LHCN-M2 (cell line): ENCODE measurements around the gene MKX. TPM values are rescaled to one million over a fixed set of nuclear protein-coding genes. Genes with fewer than 3 reads are reported as not detected.
A peak's percentile ranks its signal among the peaks of the same experiment; 100 is the strongest.

Source experiments
- DNase-seq: peaks from one replicate; pipeline ENCODE4 v3.0.0-alpha.2; 2012; ENCODE audit warnings: low read depth
- total RNA-seq: library from RNA; depleted of rRNA; stranded (reverse); fragments of >200 nt; gene quantifications from 2 replicates; pipeline ENCODE4 v1.2.3, GENCODE V29; 2014

The MKX gene
- total RNA-seq, 1 experiment from 2014 or later = 0.11 TPM

DNA sequence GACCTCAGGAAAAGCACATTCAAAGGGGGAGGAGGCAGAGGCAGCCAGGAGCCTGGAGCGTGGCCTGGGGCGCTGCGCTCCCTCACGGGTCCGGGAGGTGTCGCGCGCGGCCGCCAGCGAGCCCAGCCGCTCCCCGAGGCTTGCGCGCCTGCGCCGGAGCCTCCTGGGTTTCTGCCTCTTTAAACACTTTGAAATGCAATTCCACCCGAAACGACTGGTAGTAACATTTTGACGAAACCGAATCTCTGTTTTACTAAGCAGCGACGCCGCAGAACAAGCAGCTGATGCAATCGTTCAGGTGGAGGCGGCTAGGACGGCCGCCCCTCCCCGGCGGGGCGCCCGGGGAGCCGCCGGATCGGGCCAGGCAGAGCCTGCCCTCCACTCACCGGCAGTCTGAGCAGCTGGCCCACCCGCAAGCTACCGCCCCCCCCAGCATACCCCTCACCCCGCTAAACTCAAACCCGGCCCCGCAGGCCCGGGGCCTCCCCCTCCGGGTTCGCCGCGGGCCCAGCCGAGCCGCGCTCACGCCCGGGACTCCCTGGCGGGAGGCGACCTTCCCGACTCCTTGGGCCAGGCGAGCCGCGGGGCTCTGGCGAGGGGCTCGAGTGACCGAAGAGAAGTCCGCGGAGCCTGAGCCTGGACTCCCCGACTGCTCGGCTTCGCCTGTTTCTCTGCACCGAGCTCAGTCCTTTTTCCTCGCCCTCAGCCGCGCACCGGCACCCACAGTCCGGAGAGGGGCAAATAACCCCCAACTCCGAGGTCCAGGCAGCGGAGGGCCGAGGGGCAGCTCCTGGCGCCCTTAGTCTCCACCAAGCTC lies 3.2 kb downstream of the MKX start:
- peak; percentile 79 for DNase-seq

DNA sequence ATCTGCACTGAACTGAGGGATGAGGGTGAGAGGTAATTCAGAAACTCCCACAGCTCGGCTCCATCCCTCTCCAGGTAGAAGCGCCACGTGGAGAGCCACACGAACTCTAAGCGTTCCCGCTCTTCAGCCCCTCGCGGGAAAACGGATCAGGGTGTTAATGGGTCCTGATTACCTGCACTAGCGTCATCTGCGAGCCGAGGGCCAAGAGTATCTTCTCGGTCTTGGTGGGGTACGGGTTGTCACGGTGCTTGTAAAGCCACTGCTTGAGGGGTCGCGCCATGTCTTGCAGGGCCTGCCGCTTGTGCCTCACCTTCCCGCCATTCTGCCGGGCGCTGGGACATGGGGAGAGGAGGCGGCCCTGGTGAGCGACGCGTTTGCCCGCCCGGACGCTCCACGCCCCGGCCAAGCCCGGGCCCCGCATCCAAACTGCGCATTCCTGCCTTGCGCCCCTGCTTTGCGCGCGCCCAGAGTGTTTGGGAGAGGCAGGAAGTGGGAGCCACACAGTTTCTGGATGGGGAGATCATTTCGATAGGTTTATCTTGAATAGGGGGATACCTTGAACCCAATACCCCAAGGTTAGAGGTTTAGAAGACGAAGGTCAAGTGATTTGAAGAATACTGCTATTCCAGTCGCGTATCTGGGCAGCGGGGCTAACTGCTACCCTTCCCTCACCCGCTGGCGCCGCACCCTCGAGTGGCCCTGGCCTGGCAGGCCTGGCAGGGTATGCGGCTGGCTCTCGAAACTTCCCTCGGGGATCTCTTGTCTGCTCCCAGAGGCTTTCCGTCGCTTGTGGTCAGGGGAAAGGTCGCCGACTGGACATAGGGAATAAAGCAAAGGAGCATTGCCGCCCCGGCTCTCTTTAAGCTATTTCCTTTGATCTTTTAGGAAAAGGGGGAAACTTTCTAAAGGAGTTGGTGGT lies 4.2 kb downstream of the MKX start:
- DNase-seq = no peak

DNA sequence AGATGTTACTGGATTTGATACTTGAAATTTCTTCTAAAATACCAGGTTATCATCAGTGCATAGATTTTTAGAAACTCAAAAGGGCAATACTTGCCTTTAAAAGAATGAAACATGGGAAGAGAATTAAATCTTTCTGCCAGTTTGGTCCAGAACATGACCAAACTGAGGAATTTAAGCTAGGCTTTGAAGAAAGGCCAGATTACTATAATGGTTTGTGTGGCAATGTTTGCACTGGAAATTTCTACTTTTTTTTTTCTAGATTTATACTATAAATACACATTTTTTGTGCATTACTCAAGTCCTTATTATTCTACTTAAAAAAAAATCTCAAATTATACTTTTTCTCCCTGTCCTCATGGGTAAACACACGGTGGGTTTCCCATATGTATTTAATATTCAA lies 9.2 kb downstream of the MKX start:
- no peak for DNase-seq

DNA sequence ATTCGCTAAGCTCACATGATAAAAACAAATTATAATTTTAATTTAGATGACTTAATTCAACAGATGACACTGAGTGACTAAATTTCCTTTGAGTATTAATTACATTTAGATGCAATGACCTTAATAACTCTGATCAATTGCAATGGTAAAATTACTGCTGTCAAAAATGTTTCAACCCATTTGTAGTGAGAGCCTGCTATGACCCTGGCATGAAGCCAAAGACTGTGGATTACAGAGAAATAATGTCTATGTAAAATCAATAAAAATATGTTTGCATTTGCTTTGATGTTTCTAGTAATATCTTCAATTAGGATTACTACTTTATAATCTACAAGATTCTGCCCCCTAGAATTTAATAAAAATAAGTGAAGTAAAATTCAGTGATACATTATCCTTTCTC lies 15.6 kb downstream of the MKX start:
- no peak for DNase-seq

DNA sequence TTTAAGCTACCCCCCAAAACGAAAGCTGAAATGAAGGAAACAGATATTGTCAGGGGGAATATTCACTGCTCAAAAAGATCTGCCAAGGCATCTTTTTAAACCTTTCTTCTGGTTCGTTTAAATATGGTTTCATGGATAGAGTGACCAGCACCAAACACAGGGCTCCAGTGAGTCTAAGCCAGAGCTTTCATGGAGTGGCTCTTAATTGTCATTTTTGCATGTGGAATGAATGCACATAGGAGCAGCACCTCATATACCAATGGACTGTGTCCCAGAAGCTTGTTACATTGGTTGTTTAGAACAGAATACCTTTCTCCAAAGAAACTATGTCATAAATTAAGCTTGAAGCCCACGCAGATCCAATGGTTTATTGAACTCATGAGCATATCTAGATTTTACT lies 17.3 kb downstream of the MKX start:
- DNase-seq = no peak

- no peak for DNase-seq
Measured at GRCh38 chr10:27724287-27724686, 21.3 kb downstream of the MKX start.

GRCh38 chr10:27723436-27723835 lies 22.2 kb downstream of the MKX start:
- no peak for DNase-seq

DNA sequence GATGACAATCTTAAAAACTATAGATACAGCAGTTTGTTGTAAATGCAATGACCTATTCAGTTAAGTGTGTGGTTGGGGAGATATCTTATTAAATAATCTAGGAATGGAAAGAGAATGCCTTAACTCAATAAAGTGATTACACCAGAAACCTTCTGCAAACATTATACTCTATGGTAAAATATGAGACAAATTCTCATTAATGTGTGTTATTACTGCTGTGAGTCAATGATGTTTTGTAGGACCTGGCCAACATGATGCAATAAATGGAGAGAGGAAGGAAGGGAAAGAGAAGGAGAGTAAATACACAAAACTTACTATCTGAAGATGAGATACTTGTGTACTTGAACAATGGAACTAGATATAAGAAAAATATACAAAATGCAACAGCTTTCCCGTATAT lies 25.1 kb downstream of the MKX start:
- no peak for DNase-seq

DNA sequence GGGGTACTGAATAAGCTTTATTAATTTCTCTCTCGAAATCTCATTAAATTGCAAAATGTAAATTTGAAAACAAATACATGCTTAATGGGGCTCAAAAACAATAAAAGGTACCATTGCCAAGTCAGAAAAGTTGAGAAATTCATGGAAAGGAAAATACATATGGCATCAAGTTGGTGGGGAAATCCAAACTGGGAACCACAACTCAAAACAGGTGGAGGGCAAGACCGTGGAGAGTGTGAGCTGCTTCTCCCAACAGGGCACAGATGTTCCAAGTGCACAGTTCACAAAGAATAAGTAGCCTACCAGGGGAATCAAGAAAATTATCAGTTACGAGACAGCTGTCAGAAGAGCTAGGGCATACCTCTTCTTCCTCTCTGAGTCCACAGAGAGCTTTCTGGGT lies 26.6 kb downstream of the MKX start:
- DNase-seq = no peak

- no peak for DNase-seq
Measured at GRCh38 chr10:27717861-27718260, 27.8 kb downstream of the MKX start.

DNA sequence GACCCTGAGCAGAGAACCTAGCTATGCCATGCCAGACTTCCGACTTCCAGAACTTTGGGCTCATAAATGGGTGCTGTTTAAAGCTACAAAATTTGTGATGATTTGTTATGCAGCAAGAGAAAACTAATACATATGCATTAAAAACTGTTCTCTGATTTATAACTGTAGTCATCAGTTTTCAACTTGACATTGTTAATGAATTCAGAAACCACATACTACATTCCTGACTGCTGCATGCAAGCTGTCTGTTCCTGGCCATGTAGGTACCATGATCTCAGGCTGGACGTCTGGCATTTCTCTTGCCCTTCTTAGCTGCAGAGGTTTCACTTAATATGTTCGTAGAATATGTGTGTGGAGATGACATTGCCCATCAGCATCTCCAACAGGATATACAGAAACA lies 28.4 kb downstream of the MKX start:
- no peak for DNase-seq

DNA sequence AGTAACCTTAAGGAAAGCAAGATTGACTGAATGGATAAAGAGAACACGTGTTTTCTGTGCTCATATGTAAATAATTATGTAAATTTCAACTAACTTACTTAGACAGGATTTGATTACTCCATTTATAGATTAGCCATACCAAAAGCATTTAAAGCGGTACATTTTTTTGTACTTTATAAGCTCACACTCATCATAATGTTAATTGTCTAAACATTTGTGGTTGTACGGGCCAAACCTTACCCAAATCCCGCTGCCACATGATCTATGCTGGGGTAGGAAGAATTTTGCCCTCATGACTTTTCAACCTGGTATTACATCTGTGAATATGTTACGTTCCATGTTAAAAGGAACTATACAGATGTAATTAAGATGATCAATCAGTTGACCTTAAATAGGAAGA lies 29.1 kb downstream of the MKX start:
- DNase-seq = no peak

DNA sequence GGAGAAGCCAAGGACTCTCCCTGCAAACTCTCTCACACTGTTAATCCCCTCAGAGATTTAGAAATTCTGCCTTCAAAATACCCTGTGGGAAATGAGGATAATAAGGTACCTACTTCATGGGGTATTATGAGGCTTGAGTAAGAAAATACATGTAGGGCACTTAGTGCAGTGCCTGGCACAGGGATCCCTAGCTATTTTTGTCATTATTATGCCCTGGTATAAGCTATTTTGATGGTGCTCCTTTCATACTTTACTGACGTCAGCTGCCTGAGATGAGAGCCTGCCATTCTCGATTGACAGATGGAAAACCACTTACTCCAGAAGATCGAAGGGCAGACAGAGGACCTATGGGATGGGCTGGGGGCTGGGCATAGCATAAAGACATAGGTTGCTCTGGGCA lies 30.1 kb downstream of the MKX start:
- no peak for DNase-seq

GRCh38 chr10:27714349-27714748 lies 31.3 kb downstream of the MKX start:
- DNase-seq = peak; percentile 21

- DNase-seq = peak; percentile 83
Measured at GRCh38 chr10:27713941-27714340, 31.7 kb downstream of the MKX start.

DNA sequence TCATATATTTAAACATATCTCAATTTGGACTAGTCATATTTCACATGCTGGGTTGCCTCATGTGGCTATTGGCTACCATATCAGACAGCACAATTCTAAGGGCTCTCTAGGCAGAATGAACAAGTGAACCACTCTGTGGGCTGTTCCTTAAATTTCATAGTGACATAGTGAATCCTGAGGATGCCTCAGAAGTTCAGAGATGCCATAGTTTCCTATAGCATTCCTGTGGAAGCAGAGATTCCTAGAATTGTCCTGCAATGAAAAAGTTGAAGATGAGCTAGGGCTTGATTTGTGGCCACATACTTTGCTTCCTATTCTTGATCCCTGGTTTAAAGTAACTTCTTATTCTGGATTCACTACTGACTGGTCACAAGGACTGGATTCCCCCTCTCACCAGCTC lies 35.6 kb downstream of the MKX start:
- no peak for DNase-seq

- no peak for DNase-seq
Measured at GRCh38 chr10:27709304-27709703, 36.3 kb downstream of the MKX start.

DNA sequence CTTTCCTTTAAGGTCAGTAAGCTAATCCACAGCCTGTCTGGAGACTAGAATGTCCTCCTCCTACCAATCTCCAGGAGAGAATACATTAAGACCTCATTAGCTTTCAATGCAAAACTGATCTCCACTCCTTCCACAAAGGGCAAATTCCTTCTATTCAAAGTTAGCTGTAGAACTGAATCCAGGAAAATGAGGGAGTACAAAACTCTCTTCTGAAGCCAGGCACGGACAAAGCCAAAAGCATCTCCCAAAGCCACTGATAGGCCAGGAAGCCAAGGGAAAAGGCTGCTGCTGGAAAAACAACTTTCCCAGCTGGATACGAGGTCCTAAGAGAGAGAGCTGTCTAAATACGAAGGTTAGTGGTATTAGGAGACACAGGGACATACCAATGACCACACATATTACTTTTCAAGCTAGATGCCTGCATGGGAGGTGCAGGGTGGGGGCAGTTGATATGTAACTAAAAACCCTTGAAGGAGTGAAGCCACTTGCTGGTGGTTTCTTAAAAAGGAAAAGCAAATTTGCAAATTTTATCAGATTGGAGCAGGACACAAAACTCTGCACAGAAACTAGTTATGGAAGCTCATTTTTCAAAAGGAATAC lies 43.6 kb downstream of the MKX start:
- DNase-seq = no peak

DNA sequence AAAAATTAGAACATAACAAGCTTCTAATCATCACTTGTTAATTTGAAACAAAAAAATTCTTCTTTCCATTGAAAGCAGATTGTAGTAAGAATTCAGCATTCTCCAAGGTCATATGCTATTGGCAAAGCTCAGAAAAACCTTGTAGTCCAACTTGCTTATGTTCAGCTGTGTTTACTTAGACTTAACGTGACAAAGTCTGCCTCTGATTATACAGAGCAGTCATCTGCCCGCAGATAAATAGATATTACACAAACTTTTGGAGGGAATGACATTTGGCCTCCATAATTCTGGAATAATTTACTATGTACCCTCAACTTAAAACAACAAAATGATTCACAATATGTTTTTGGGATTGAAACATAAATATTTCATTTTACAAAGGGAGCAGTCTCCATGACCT lies 45.8 kb downstream of the MKX start:
- no peak for DNase-seq

GRCh38 chr10:27698961-27699360 lies 46.7 kb downstream of the MKX start:
- no peak for DNase-seq

DNA sequence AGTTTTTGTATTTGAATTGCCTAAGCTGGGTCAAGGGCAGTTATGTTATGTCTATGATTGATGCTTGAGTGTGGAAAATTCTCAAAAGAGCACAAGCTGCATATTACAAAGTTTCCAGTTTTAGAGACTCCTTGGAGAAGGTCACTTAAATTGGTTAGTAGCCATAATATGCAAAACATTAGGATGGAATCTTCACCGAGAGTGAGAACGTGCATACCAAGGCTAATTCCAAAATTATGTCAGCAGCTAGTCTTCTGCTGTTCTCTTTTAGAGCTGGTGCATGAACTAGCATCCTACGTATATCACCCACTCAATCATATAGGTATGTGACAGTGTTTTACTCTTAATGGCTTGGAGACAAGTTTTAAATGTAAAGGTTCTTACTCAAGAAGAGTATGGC lies 49.2 kb downstream of the MKX start:
- no peak for DNase-seq

DNA sequence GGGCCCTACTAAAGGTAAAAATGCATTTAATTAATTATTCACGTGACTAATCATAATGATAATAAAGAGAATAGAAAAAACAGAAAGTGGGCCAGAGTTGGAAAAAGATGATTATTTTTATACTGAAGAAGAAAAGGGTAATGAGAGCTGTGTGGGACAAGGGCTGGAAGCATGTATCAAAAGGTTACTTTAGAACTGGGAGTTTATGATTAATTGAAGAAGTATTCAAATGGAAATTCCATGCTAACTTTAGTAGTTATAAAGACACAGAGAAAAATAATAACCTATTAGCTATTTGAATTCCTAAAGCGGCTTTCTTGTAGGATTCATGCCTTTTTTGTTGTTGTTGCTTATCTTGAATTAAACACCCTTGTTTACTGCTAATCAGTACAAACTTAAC lies 49.9 kb downstream of the MKX start:
- DNase-seq = no peak
